K562 (cell line): ENCODE results near the gene ANXA3. TPM values are rescaled to one million over a fixed set of nuclear protein-coding genes. Genes with fewer than 3 reads are reported as not detected.
A peak's percentile ranks its signal among the peaks of the same experiment; 100 is the strongest.

Experiments used
- ARID3A ChIP-seq: IDR thresholded peaks from 2 replicates; pipeline ENCODE4 v1.6.1; 2012; ENCODE audit warnings: low read depth, low read length, improper control_type of control experiment, borderline replicate concordance
- CEBPB ChIP-seq: fragments of 450-650 bp; IDR thresholded peaks from 2 replicates; pipeline ENCODE4 v1.6.1; 2016; ENCODE audit warnings: missing genetic modification characterization, missing compliant biosample characterization
- EP400 ChIP-seq: fragments of 450-650 bp; IDR thresholded peaks from 2 replicates; pipeline ENCODE4 v1.6.1; 2017; ENCODE audit warnings: antibody characterized with exemption, mild to moderate bottlenecking, moderate library complexity
- JUN ChIP-seq, 2 experiments: sonication (generic) in 1 of 2; formaldehyde crosslinking in 1 of 2; IDR thresholded peaks; 2 replicates each; pipeline versions ENCODE4 v1.6.1 to v1.8.0; 2012 to 2022; ENCODE audit warnings: borderline replicate concordance in 2 of 2, mild to moderate bottlenecking in 2 of 2, improper control_type of control experiment in 1 of 2, low read depth in 1 of 2, low read length in 1 of 2, missing genetic modification reagents in 1 of 2
- LCOR ChIP-seq: sonication (generic); formaldehyde crosslinking; IDR thresholded peaks from 2 replicates; pipeline ENCODE4 v1.8.0; 2022; ENCODE audit warnings: mild to moderate bottlenecking, missing genetic modification reagents
- NR0B1 ChIP-seq: fragments of 450-650 bp; IDR thresholded peaks from one replicate; pipeline ENCODE4 v1.6.1; 2018; ENCODE audit warnings: mild to moderate bottlenecking, moderate library complexity; ENCODE audit not compliant: partially characterized antibody
- NR2C1 ChIP-seq, 2 experiments: fragments of 450-650 bp; IDR thresholded peaks; 2 replicates each; pipeline ENCODE4 v1.6.1; 2017; ENCODE audit warnings: mild to moderate bottlenecking in 2 of 2, antibody characterized with exemption in 1 of 2, inconsistent platforms in 1 of 2, missing compliant biosample characterization in 1 of 2, missing genetic modification characterization in 1 of 2
- RAD51 ChIP-seq: fragments of 450-650 bp; IDR thresholded peaks from 2 replicates; pipeline ENCODE4 v1.7.1; 2016; ENCODE audit warnings: low read depth, mild to moderate bottlenecking, borderline replicate concordance
- REST ChIP-seq, 2 experiments: fragments of 450-650 bp; formaldehyde crosslinking in 1 of 2; IDR thresholded peaks; 2 replicates each; pipeline versions ENCODE4 v1.4.0 to v1.6.1; 2014 to 2020; ENCODE audit warnings: mild to moderate bottlenecking in 2 of 2, borderline replicate concordance in 1 of 2, low read depth in 1 of 2
- TFE3 ChIP-seq: fragments of 450-650 bp; formaldehyde crosslinking; IDR thresholded peaks from 2 replicates; pipeline ENCODE4 v1.4.0; 2020; ENCODE audit warnings: mild to moderate bottlenecking, mixed read lengths
- ZFP1 ChIP-seq: fragments of 450-650 bp; formaldehyde crosslinking; IDR thresholded peaks from 2 replicates; pipeline ENCODE4 v1.4.0; 2020; ENCODE audit warnings: mild to moderate bottlenecking, mixed read lengths
- ZNF197 ChIP-seq: fragments of 200-800 bp; sonication (Bioruptor generic); IDR thresholded peaks from 2 replicates; pipeline ENCODE4 v1.6.1; 2016; ENCODE audit warnings: low read depth, missing genetic modification characterization, missing compliant biosample characterization
- ZNF3 ChIP-seq: fragments of 250-450 bp; sonication (Bioruptor Pico); IDR thresholded peaks from 2 replicates; pipeline ENCODE4 v1.5.0; 2021; ENCODE audit warnings: mild to moderate bottlenecking, moderate library complexity
- polyA plus RNA-seq, 8 experiments: library from polyadenylated mRNA; depleted of rRNA in 4 of 8; stranded (reverse) in 5 of 8; unstranded in 3 of 8; fragments of >200 nt; fragmentation: Nextera tagmentation in 2 of 8; fragmentation: Illumina TruSeq in 1 of 8; extraction: Ambion mirVana in 2 of 8; extraction: Trizol in 1 of 8; gene quantifications; 2 replicates each; pipeline versions ENCODE4 v1.2.1 to v1.2.3, GENCODE V29; 2011 to 2014; ENCODE audit warnings: inconsistent platforms in 1 of 8, missing spikeins in 1 of 8
- total RNA-seq, 7 experiments: library from RNA; depleted of rRNA in 6 of 7; stranded (reverse); fragments of >200 nt in 6 of 7; fragmentation: Illumina TruSeq in 2 of 7; extraction: Trizol in 2 of 7; gene quantifications; 2 replicates each; pipeline versions ENCODE4 v1.2.1 to v1.2.3, GENCODE V29; 2011 to 2021; ENCODE audit warnings: low replicate concordance in 1 of 7

The ANXA3 gene
- total and polyA plus RNA-seq, 9 of the 15 experiments (the other 6 are each of a cell fraction or from before 2014, with no cell fraction given): 6.3 to 15.5 (median 9.8) TPM

GRCh38 chr4:78653655-78654054, 102.1 kb downstream of the ANXA3 start (continued):
- TF ChIP-seq TFE3 (CRISPR knock-in tag): peak; percentile 92
- peak; percentile 72 for TF ChIP-seq CEBPB (tag)
- TF ChIP-seq EP400: peak; percentile 19; the same call in 1 of the 2 replicates
- peak; percentile 68 for TF ChIP-seq REST (IDR thresholded peaks at IDR 0.05; ENCODE audit: borderline replicate concordance)
- no peak for TF ChIP-seq REST (CRISPR knock-in tag; IDR thresholded peaks at IDR 0.05; ENCODE audit: low read depth)
- 0 out of 2 replicates have a peak, but pooled peaks have one; percentile 26 for TF ChIP-seq ARID3A
- no peak for TF ChIP-seq ZNF3 (CRISPR knock-in tag)
- TF ChIP-seq RAD51: peak; percentile 96
- no peak for TF ChIP-seq LCOR (CRISPR knock-in tag)
- TF ChIP-seq ZFP1 (CRISPR knock-in tag): no peak
- TF ChIP-seq NR0B1: no peak
- TF ChIP-seq JUN (IDR thresholded peaks at IDR 0.05; ENCODE audit: borderline replicate concordance, low read depth, low read length): 0 out of 2 replicates have a peak, but pooled peaks have one; percentile 30
- no peak for TF ChIP-seq JUN (CRISPR knock-in tag; IDR thresholded peaks at IDR 0.05; ENCODE audit: borderline replicate concordance)
- peak; percentile 60 for TF ChIP-seq NR2C1 (IDR thresholded peaks at IDR 0.05)
- peak; percentile 58; the same call in 1 of the 2 replicates for TF ChIP-seq NR2C1 (tag; IDR thresholded peaks at IDR 0.05)
- no peak for TF ChIP-seq ZNF197 (CRISPR knock-in tag)
